Ramos (cell line): Measurements from ENCODE around the gene GNG7.
"Not testable (repeated sequence)": the region's sequence is repeated elsewhere in the genome, so short reads cannot be mapped to it uniquely, and the experiment has no call there.

ENCODE experiments used
- in situ Hi-C: fragments of 300-500 bp; cut with MboI; formaldehyde crosslinking; loops from one replicate; pipeline ENCODE4 v1.14.3; 2022; ENCODE audit warnings: low sequenced_read_pairs; ENCODE audit not compliant: unreplicated experiment

The GNG7 gene

DNA sequence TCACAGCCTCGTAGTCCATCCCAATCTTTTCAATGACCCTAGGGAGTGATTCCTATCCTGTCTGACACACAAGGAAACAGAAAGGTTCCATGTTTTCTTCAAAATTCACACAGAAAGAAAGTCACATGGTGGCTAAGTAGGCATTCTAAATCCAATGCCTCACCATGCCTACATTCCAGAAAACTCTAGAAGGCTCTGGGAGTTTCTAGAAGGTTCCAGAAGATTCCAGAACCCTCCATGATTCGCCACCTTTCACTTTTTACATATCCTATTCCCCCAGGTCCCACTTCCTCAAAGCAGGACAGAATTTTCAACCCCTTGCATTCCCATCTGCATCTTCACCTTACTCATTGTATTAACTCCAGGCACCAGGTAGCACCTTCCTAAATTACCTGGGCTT is 23.1 kb downstream of the GNG7 start:
- in situ Hi-C loops = no loop called here

GRCh38 chr19:2678948-2679347 is 23.5 kb downstream of the GNG7 start:
- in situ Hi-C loops = not testable (repeated sequence)

DNA sequence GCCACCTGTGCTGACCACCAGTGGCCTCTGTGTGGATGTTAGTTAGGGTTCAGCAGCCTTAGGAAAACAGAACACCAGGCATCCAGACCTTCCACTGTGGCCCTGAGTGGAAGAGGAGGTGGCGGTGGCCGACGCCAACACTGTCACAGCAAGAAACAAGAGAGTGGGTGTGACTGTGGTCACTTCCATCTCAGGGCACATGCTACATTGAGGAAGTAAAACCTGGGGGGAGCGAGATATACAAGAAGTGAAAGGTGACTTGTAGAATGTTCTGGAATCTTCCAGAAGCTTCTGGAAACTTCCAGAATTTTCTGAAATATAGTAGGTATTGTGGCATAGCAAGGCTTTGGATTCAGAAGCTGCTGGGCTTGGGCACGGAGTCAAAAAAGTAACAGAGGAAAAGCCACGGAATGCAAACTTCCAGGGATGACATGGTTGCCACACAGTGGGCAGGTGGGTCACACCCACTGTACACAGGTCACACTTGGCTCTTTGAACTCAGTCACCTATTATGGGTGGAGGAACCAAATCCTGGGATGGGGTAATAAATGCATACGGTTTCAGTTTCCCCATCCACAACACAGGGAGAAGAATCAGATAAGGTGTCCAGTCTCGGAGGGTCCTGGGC is 24.3 kb downstream of the GNG7 start:
- in situ Hi-C loops = no loop called here

GRCh38 chr19:2676823-2677222 is 25.7 kb downstream of the GNG7 start:
- in situ Hi-C loops = no loop called here

DNA sequence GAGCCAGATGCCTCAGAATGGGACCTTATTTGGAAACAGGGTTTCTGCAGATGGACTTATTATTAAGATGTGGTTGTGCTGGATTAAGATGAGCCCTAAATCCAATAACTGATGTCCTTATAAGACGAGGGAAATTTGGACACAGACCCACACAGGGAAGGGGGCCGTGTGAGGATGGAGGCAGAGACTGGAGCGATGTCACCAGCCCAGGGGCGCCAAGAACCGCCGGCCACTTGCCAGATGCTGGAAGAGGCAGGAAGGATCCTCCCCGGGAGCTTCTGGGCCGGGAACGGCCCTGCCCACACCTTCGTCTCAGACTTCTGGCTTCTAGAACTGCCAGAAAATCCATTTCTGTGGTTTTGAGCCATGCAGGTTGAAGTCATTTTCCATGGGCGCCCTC is 26.6 kb downstream of the GNG7 start:
- in situ Hi-C loops = no loop called here

- in situ Hi-C loops = no loop called here
These were observed 32.3 kb downstream of the GNG7 start for GRCh38 chr19:2670217-2670616.

- in situ Hi-C loops = no loop called here
These were observed 34.2 kb downstream of the GNG7 start for GRCh38 chr19:2668175-2668763.

- in situ Hi-C loops = not testable (repeated sequence)
These were observed 35.1 kb downstream of the GNG7 start for GRCh38 chr19:2667349-2667748.

- in situ Hi-C loops = no loop called here
These were observed 36.0 kb downstream of the GNG7 start for GRCh38 chr19:2666344-2666994.

- in situ Hi-C loops = no loop called here
These were observed 37.4 kb downstream of the GNG7 start for GRCh38 chr19:2665103-2665502.

- in situ Hi-C loops = no loop called here
These were observed 38.4 kb downstream of the GNG7 start for GRCh38 chr19:2663920-2664571.

DNA sequence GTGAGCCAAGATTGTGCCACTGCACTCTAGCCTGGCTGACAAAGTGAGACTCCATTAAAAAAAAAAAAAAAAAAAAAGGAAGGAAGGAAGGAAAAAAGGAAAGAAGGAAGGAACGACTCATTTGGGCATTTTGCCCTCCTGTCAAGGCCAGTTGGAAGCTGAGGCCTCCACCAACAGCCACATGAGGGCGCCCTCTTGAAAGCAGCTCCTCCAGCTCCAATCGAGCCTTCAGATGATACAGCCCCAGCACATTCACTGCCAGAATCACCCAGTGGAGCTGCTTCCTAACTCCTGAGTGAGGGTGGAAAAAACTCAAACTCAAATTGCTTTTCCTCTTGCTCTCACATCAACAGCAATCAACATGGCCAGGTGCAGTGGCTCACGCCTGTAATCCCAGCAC is 40.9 kb downstream of the GNG7 start:
- in situ Hi-C loops = no loop called here

- in situ Hi-C loops = no loop called here
These were observed 42.5 kb downstream of the GNG7 start for GRCh38 chr19:2659856-2660432.

DNA sequence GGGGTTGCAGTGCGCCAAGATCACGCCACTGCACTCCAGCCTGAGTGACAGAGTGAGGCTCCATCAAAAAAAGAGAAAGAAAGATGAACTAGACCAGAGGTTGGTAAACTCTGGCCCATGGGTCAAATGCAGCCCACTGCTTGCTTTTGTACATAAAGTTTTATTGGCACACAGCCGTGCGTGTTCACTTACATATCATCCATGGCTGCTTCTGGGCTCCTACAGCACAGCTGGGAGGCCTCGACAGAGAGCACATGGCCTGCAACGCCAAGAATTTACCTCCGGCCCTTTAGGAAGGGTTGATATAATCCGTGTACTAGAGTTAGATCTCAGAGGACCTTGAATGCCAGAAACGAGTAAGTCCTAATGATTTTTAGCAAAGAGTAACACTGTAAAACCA is 46.0 kb downstream of the GNG7 start:
- in situ Hi-C loops = no loop called here

GRCh38 chr19:2653710-2654707 is 48.5 kb downstream of the GNG7 start:
- in situ Hi-C loops = no loop called here

DNA sequence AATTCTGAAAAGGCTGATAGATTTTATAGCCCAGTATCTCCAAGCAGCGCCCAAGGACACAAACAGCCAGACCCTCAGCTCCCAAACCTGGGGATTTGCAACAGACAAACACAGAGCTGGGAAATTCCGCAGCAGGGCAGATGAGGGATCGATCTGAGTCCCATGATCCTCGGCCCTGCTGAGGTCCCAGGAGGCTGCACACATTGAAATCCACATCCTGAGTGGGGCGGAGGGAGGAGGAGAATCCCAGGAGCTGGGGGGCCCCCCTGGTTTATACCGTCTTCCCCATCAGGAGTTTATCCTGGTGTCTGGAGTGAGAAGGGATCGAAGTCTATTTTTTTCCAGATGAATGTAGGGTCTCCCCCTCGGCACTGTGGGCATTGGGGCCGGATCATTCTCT is 49.3 kb downstream of the GNG7 start:
- in situ Hi-C loops = no loop called here

- in situ Hi-C loops = no loop called here
These were observed 49.9 kb downstream of the GNG7 start for GRCh38 chr19:2652504-2653099.

- in situ Hi-C loops = not testable (repeated sequence)
These were observed 51.3 kb downstream of the GNG7 start for GRCh38 chr19:2651002-2651733.

DNA sequence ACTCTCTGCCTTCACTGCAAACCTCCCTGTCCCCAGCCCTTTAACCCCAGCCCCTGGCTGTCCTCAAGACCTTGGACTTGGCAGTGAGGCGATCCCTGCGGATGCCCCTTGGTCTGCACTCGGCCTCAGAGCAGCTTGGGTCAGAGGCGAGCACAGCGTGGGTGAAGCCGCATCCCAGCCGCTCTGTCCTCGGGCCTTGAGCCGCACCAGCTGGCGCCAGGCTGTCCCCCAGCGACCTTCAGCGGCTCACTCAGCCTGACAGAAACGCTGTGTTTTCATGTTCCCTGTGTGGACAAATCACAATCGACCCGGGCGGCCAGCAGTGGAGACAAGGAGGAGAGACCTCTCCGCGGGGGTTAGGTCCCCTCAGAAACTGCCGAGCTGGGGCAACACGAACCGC is 52.0 kb downstream of the GNG7 start:
- in situ Hi-C loops = no loop called here
